Spleen (tissue), 11 donors: ENCODE data around the gene CALHM2. TPM values are rescaled to one million over a fixed set of nuclear protein-coding genes. Genes with fewer than 3 reads are reported as not detected.
A peak's percentile ranks its signal among the peaks of the same experiment; 100 is the strongest.

ENCODE experiments used
- DNase-seq: peaks from one replicate; pipeline ENCODE4 v3.0.0-alpha.2; 2020
- H3K27ac ChIP-seq, 8 donors: fragments of 200-600 bp; sonication (generic) in 7 of 8; 1 replicate in 4 of 8; 2 replicates in 4 of 8; pipeline versions ENCODE4 v1.5.0 to v1.8.0; 2016 to 2021; ENCODE audit warnings: inconsistent platforms in 4 of 8, mild to moderate bottlenecking in 4 of 8, moderate library complexity in 1 of 8
- H3K27me3 ChIP-seq, 7 donors: fragments of 200-600 bp; sonication (generic) in 6 of 7; replicated peaks in 1 of 7; 1 replicate in 4 of 7; 2 replicates in 3 of 7; pipeline versions ENCODE4 v1.5.0 to v1.8.0; 2016 to 2021; ENCODE audit warnings: inconsistent platforms in 3 of 7, mild to moderate bottlenecking in 1 of 7
- H3K36me3 ChIP-seq, 6 donors: fragments of 200-600 bp; sonication (generic) in 5 of 6; 1 replicate in 4 of 6; 2 replicates in 2 of 6; pipeline versions ENCODE4 v1.5.0 to v1.8.0; 2016 to 2021; ENCODE audit warnings: inconsistent platforms in 2 of 6
- H3K4me1 ChIP-seq, 6 donors: fragments of 200-600 bp; sonication (generic) in 5 of 6; 1 replicate in 3 of 6; 2 replicates in 3 of 6; pipeline versions ENCODE4 v1.5.0 to v1.8.0; 2016 to 2021; ENCODE audit warnings: inconsistent platforms in 3 of 6
- H3K4me3 ChIP-seq, 8 donors: fragments of 200-600 bp; sonication (generic) in 7 of 8; 1 replicate in 4 of 8; 2 replicates in 4 of 8; pipeline versions ENCODE4 v1.5.0 to v1.8.0; 2016 to 2021; ENCODE audit warnings: inconsistent platforms in 4 of 8, mild to moderate bottlenecking in 4 of 8, moderate library complexity in 2 of 8
- H3K9me3 ChIP-seq, 8 donors: fragments of 200-600 bp; sonication (generic) in 7 of 8; 1 replicate in 4 of 8; 2 replicates in 4 of 8; pipeline versions ENCODE4 v1.5.0 to v1.8.0; 2016 to 2021; ENCODE audit warnings: inconsistent platforms in 4 of 8
- POLR2A ChIP-seq, 3 donors: fragments of 450-650 bp; IDR thresholded peaks; one replicate each; pipeline ENCODE4 v1.5.1; 2017; ENCODE audit warnings: antibody characterized with exemption in 3 of 3, mild to moderate bottlenecking in 1 of 3
- POLR2AphosphoS5 ChIP-seq, 3 donors: sonication (generic); formaldehyde crosslinking; IDR thresholded peaks; one replicate each; pipeline ENCODE4 v1.5.1; 2017; ENCODE audit warnings: antibody characterized with exemption in 3 of 3
- WGBS, 5 donors: extraction: QIAGEN DNeasy Blood & Tissue Kit in 3 of 5; methylation state at CpG; one replicate each; pipeline versions ENCODE4 v1.1.5 to v1.1.7; 2013 to 2018; 5-methylcytosine and 5-hydroxymethylcytosine counted together
- intact Hi-C: fragments of 100-400 bp; cut with DNase I; formaldehyde crosslinking; loops from one replicate; pipeline ENCODE4 v1.15.0; 2023; ENCODE audit warnings: low total_unique reads
- polyA plus RNA-seq, 3 donors: library from polyadenylated mRNA; stranded (reverse); fragments of 200-250 nt; gene quantifications; one replicate each; pipeline ENCODE4 v1.2.1, GENCODE V29; 2013
- total RNA-seq, 7 donors: library from RNA; depleted of rRNA in 3 of 7; stranded (reverse); fragments of >200 nt in 3 of 7; fragmentation: NEBNext Ultra II Directional in 4 of 7; extraction: Animal tissue kit (Norgen Biotek cat#: 25700) in 4 of 7; gene quantifications; one replicate each; pipeline versions ENCODE4 v1.1.0 to v1.2.1, GENCODE V29; 2016 to 2021
- TF ChIP-seq, protein P1 (sequence below), 11 experiments: fragments of 200-600 bp in 7 of 11; fragments of 450-650 bp in 4 of 11; sonication (generic) in 4 of 11; IDR thresholded peaks in 8 of 11; conservative IDR thresholded peaks in 3 of 11; 1 replicate in 7 of 11; 2 replicates in 4 of 11; pipeline versions ENCODE4 v1.4.0 to v1.8.0; 2016 to 2021; ENCODE audit warnings: antibody characterized with exemption in 11 of 11, inconsistent platforms in 4 of 11, mild to moderate bottlenecking in 1 of 11
- donor health status: healthy with polysubstance abuse.
- donor health status: DM: no; HTN: no; CAD: no; lungs with moderate emphysema.
- donor health status: DM: no; HTN: no; CAD: no.
- donor health status: Bipolar disorder and iron deficiency.
- donor health status: healthy.
- donor health status: DM: no; HTN: no; CAD: no.
- donor health status: DM: yes; HTN: yes; CAD: no.

CALHM2 gene
- total and polyA plus RNA-seq, 10 donors, result 12.6 to 91.6 (median 52.4) TPM

DNA sequence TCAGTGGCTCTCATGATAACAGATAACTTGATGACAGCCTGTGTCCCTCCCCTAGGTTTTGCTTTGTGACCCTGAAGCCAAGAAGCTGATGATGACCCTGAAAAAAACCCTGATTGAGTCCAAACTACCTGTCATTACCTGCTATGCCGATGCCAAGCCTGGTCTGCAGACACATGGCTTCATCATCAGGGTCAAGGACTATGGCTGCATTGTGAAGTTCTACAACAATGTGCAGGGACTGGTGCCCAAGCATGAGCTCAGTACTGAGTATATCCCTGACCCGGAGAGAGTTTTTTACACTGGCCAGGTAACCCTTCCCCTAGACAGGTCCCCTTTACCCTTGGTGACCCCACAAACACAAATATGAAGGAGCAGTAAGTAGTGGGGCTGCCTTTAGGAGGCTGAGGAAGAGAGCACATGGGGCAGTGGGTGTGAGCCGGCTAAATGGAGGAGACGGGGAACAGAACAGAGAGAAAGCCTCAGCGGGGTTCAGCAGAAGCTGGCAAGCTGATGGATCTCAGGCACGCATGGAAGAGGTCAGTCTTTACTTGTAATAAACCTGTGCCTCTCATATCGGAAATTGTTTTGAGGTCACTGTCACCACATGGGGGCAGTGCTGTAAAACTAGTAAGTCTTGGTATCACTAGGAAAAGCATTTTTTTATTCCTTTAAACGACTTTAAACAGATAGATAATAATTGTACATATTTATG lies 35.6 kb downstream of the CALHM2 start:
- no peak overlapping the region for H3K4me3 ChIP-seq
- 52 to 64% (median 53%) methylated on average over 8 of the region's 8 CpGs for WGBS, 5 donors
- H3K36me3 ChIP-seq, result peaks cover 2 to 100% (median 98%) of the 10 kb centered on the region in 6 donors
- no peaks in the 10 kb centered on the region for H3K4me1 ChIP-seq
- H3K27ac ChIP-seq, result no peak overlapping the region
- DNase-seq, result no peak
- intact Hi-C loops, result loop anchor here (2.0 to 5.0 kb wide), 2 partner anchors 36 to 66 kb away; partner anchors contain the start of gene CALHM2
- H3K27me3 ChIP-seq, result no peaks in the 10 kb centered on the region
- TF ChIP-seq, protein P1, sequence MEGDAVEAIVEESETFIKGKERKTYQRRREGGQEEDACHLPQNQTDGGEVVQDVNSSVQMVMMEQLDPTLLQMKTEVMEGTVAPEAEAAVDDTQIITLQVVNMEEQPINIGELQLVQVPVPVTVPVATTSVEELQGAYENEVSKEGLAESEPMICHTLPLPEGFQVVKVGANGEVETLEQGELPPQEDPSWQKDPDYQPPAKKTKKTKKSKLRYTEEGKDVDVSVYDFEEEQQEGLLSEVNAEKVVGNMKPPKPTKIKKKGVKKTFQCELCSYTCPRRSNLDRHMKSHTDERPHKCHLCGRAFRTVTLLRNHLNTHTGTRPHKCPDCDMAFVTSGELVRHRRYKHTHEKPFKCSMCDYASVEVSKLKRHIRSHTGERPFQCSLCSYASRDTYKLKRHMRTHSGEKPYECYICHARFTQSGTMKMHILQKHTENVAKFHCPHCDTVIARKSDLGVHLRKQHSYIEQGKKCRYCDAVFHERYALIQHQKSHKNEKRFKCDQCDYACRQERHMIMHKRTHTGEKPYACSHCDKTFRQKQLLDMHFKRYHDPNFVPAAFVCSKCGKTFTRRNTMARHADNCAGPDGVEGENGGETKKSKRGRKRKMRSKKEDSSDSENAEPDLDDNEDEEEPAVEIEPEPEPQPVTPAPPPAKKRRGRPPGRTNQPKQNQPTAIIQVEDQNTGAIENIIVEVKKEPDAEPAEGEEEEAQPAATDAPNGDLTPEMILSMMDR (IDR thresholded peaks at IDR 0.05 in 8 of 11, conservative IDR thresholded peaks at IDR 0.05 in 3 of 11), result peak; percentile 15 to 87 (median 67)
- TF ChIP-seq POLR2A (IDR thresholded peaks at IDR 0.05) (no peak), POLR2AphosphoS5 (IDR thresholded peaks at IDR 0.05) (no peak)
- H3K9me3 ChIP-seq, result no peaks in the 10 kb centered on the region

DNA sequence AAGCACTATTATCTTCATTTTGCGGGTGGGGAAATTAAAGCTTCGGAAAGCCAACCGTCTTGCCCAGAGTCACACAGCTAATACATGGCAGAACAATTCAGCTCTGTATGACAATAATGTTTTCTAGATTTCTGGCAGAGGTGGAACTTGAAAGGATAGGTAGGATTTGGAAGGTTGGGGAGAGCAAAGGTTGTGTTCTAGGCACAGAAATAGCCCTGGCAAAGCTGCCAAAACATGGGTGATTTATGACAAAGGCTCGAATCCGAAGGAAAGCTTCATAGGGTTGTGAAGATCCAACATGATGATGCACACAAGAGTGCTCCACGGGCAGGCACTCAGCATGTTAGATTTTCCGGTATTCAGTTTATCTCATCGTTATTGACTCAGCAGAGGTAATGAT lies 36.6 kb downstream of the CALHM2 start:
- 85 to 92% (median 89%) methylated on average over 8 of the region's 8 CpGs for WGBS, 5 donors
- intact Hi-C loops, result loop anchor here (5.0 kb wide), 1 partner anchor 37 kb away; the partner anchor contains the start of gene CALHM2

DNA sequence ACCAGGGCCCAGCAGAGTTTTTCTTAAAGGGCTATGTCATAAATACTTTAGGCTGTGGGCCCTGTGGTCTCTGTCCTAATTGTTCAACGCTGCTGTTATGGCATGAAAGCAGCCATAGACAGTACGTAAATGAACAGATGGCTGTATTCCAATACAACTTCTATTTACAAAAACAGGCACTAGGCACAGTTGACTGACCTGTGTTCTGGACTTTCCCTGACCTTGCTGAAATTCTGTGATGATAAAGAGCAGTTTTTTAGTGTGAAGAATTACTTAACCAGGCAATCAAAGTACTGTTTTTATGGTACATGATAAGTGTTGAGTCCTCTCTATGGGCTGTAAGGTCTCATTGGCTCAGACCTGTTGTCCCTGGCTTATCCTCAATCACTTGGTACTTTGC lies 38.6 kb downstream of the CALHM2 start:
- intact Hi-C loops, result no loop called here

More for the DNA sequence above, 36.6 kb downstream of the CALHM2 start:
- no peaks in the 10 kb centered on the region for H3K27me3 ChIP-seq
- H3K36me3 ChIP-seq, result peaks cover 2 to 100% (median 99%) of the 10 kb centered on the region in 6 donors
- no peak for TF ChIP-seq POLR2A (IDR thresholded peaks at IDR 0.05)
- no peak for TF ChIP-seq POLR2AphosphoS5 (IDR thresholded peaks at IDR 0.05)
- TF ChIP-seq, protein P1 (IDR thresholded peaks at IDR 0.05 in 8 of 11, conservative IDR thresholded peaks at IDR 0.05 in 3 of 11), result no peak
- H3K4me1 ChIP-seq, result no peaks in the 10 kb centered on the region
- DNase-seq, result no peak
- no peak overlapping the region for H3K4me3 ChIP-seq
- H3K9me3 ChIP-seq, result no peaks in the 10 kb centered on the region
- H3K27ac ChIP-seq, result no peak overlapping the region

More for the DNA sequence above, 38.6 kb downstream of the CALHM2 start:
- no peak overlapping the region for H3K4me3 ChIP-seq
- TF ChIP-seq POLR2A (IDR thresholded peaks at IDR 0.05), result no peak
- TF ChIP-seq, protein P1 (IDR thresholded peaks at IDR 0.05 in 8 of 11, conservative IDR thresholded peaks at IDR 0.05 in 3 of 11), result no peak
- no peak for TF ChIP-seq POLR2AphosphoS5 (IDR thresholded peaks at IDR 0.05)
- DNase-seq, result no peak
- no peaks in the 10 kb centered on the region for H3K9me3 ChIP-seq
- no peaks in the 10 kb centered on the region for H3K4me1 ChIP-seq
- H3K27ac ChIP-seq, result no peak overlapping the region
- H3K36me3 ChIP-seq, result peaks cover 2 to 100% (median 99%) of the 10 kb centered on the region in 6 donors
- WGBS, 5 donors, result 89 to 100% (median 94%) methylated on average over 2 of the region's 2 CpGs
- H3K27me3 ChIP-seq, result no peaks in the 10 kb centered on the region
